K562 (cell line): Measurements from ENCODE around the gene SPINK7. TPM values are rescaled to one million over a fixed set of nuclear protein-coding genes. Genes with fewer than 3 reads are reported as not detected.
A peak's percentile ranks its signal among the peaks of the same experiment; 100 is the strongest.
"Not testable (repeated sequence)": the region's sequence is repeated elsewhere in the genome, so short reads cannot be mapped to it uniquely, and the experiment has no call there.

Source experiments
- ATAC-seq: fragments of 200-7000 bp; cut with Tn5 transposase; 3 replicates; pipeline ENCODE4 v1.9.1; 2020; ENCODE audit warnings: moderate library complexity
- BruUV-seq: library from RNA; stranded (reverse); fragments of 400-500 nt; replicated peaks from 2 replicates; lab custom pipeline; 2021; lab: Mats Ljungman, UMichigan
- CTCF ChIA-PET: fragments of 300-600 bp; formaldehyde crosslinking; extraction: SDS; loops from one replicate; lab custom pipeline; 2021; ENCODE audit warnings: low intra/inter-chr PET ratio; lab: Yijun Ruan, JAX
- POLR2A ChIA-PET: fragments of 300-600, 350-650 bp; sonication (Branson Sonifier 250); formaldehyde crosslinking; extraction: SDS; loops from one replicate; lab custom pipeline; 2021; ENCODE audit warnings: antibody characterized with exemption, inconsistent platforms; lab: Yijun Ruan, JAX
- DNase-seq, 4 experiments: peaks; one replicate each; pipeline versions ENCODE4 v3.0.0 to v3.0.0-alpha.2; 2011 to 2018; ENCODE audit warnings: low spot score in 3 of 4, mixed read lengths in 3 of 4; ENCODE audit errors: extremely low read depth in 1 of 4
- FAIRE-seq: peaks from 2 replicates; lab custom pipeline; 2011; peaks lifted over from hg19 to GRCh38; lab: Jason Lieb, UNC
- H2AFZ ChIP-seq: 2 replicates; pipeline ENCODE4 v1.6.0; 2011; ENCODE audit warnings: low read depth, low read length, control low read depth, inconsistent platforms
- H3K27ac ChIP-seq: fragments of 200-600 bp; 3 replicates; pipeline ENCODE4 v1.8.0; 2011; ENCODE audit warnings: low read depth, mild to moderate bottlenecking, control low read depth, inconsistent platforms, low read length, moderate library complexity, mixed read lengths; ENCODE audit errors: extremely low read depth
- H3K27me3 ChIP-seq, 2 experiments: fragments of 300-600 bp in 1 of 2; 2 replicates in 1 of 2; 3 replicates in 1 of 2; pipeline versions ENCODE4 v1.6.0 to v1.8.0; 2011; ENCODE audit warnings: inconsistent platforms in 2 of 2, low read length in 2 of 2, mild to moderate bottlenecking in 1 of 2, mixed read lengths in 1 of 2, moderate library complexity in 1 of 2; ENCODE audit not compliant: control insufficient read depth in 2 of 2, insufficient read depth in 2 of 2
- H3K36me3 ChIP-seq: fragments of 300-600 bp; 3 replicates; pipeline ENCODE4 v1.8.0; 2011; ENCODE audit warnings: mild to moderate bottlenecking, low read length, inconsistent platforms; ENCODE audit not compliant: control insufficient read depth, insufficient read depth
- H3K4me1 ChIP-seq, 2 experiments: fragments of 200-600 bp in 1 of 2; replicated peaks in 1 of 2; 2 replicates in 1 of 2; 3 replicates in 1 of 2; pipeline versions ENCODE4 v1.5.1 to v1.8.0; 2011; ENCODE audit warnings: inconsistent platforms in 2 of 2, low read length in 2 of 2, mild to moderate bottlenecking in 1 of 2, mixed read lengths in 1 of 2, moderate library complexity in 1 of 2; ENCODE audit not compliant: control insufficient read depth in 2 of 2, insufficient read depth in 2 of 2
- H3K4me2 ChIP-seq: 2 replicates; pipeline ENCODE4 v1.6.1; 2011; ENCODE audit warnings: low read length, control low read depth, inconsistent platforms, mixed read lengths; ENCODE audit not compliant: insufficient read depth
- H3K4me3 ChIP-seq: fragments of 200-600 bp; sonication (generic), shearing (Covaris generic); 2 replicates; pipeline ENCODE4 v1.5.1; 2016; ENCODE audit warnings: control low read depth, inconsistent platforms
- H3K79me2 ChIP-seq: fragments of 200-600 bp; 3 replicates; pipeline ENCODE4 v1.8.0; 2011; ENCODE audit warnings: low read length, inconsistent platforms; ENCODE audit not compliant: control insufficient read depth, insufficient read depth
- H3K9ac ChIP-seq, 2 experiments: 2 replicates each; pipeline versions ENCODE4 v1.6.0 to v1.6.1; 2011; ENCODE audit warnings: low read depth in 2 of 2, low read length in 2 of 2, control low read depth in 1 of 2, inconsistent platforms in 1 of 2, mild to moderate bottlenecking in 1 of 2, mixed read lengths in 1 of 2; ENCODE audit not compliant: insufficient read depth in 1 of 2
- H3K9me1 ChIP-seq: one replicate; pipeline ENCODE4 v1.6.0; 2011; ENCODE audit warnings: inconsistent platforms, mild to moderate bottlenecking, low read length, moderate library complexity; ENCODE audit not compliant: control insufficient read depth, insufficient read depth
- H3K9me3 ChIP-seq: replicated peaks from 2 replicates; pipeline ENCODE4 v1.5.1; 2011; ENCODE audit warnings: low read depth, low read length, inconsistent platforms; ENCODE audit not compliant: control insufficient read depth, insufficient read depth
- H4K20me1 ChIP-seq: replicated peaks from 2 replicates; pipeline ENCODE4 v1.6.1; 2011; ENCODE audit warnings: low read length, inconsistent platforms, mixed read lengths; ENCODE audit not compliant: control insufficient read depth, insufficient read depth
- JUND ChIP-seq, 2 experiments: IDR thresholded peaks; 2 replicates in 1 of 2; 3 replicates in 1 of 2; pipeline ENCODE4 v1.6.1; 2011; ENCODE audit warnings: borderline replicate concordance in 2 of 2, low read depth in 2 of 2, low read length in 2 of 2, improper control_type of control experiment in 1 of 2, missing biosample characterization in 1 of 2, missing genetic modification characterization in 1 of 2, missing genetic modification reagents in 1 of 2
- POLR2AphosphoS5 ChIP-seq: IDR thresholded peaks from 2 replicates; pipeline ENCODE4 v1.6.1; 2011; ENCODE audit warnings: mild to moderate bottlenecking, low read depth, low read length, moderate library complexity; ENCODE audit not compliant: control insufficient read depth, insufficient read depth
- ZNF146 ChIP-seq: IDR thresholded peaks from one replicate; pipeline ENCODE4 v1.6.1; 2018; ENCODE audit warnings: missing compliant biosample characterization; ENCODE audit not compliant: unreplicated experiment
- WGBS: fragments of 100-300 bp; shearing (Covaris generic); methylation state at CpG from one replicate; pipeline ENCODE4 v1.1.6; 2016; ENCODE audit warnings: low coverage, mixed read lengths; ENCODE audit not compliant: insufficient coverage; ENCODE audit errors: missing lambda C conversion rate; 5-methylcytosine and 5-hydroxymethylcytosine counted together
- in situ Hi-C: fragments of 300-500 bp; cut with MboI; formaldehyde crosslinking; loops from 4 replicates; pipeline ENCODE4 v1.15.0; 2018; ENCODE audit warnings: inconsistent platforms, mixed read lengths
- intact Hi-C: fragments of 100-400 bp; cut with micrococcal nuclease; formaldehyde crosslinking; loops from 2 replicates; pipeline ENCODE4 v1.14.2; 2022
- polyA plus RNA-seq, 8 experiments: library from polyadenylated mRNA; depleted of rRNA in 4 of 8; stranded (reverse) in 5 of 8; unstranded in 3 of 8; fragments of >200 nt; fragmentation: Nextera tagmentation in 2 of 8; fragmentation: Illumina TruSeq in 1 of 8; extraction: Ambion mirVana in 2 of 8; extraction: Trizol in 1 of 8; gene quantifications; 2 replicates each; pipeline versions ENCODE4 v1.2.1 to v1.2.3, GENCODE V29; 2011 to 2014; ENCODE audit warnings: inconsistent platforms in 1 of 8, missing spikeins in 1 of 8
- total RNA-seq, 7 experiments: library from RNA; depleted of rRNA in 6 of 7; stranded (reverse); fragments of >200 nt in 6 of 7; fragmentation: Illumina TruSeq in 2 of 7; extraction: Trizol in 2 of 7; gene quantifications; 2 replicates each; pipeline versions ENCODE4 v1.2.1 to v1.2.3, GENCODE V29; 2011 to 2021; ENCODE audit warnings: low replicate concordance in 1 of 7

Gene SPINK7
- total and polyA plus RNA-seq, 9 of the 15 experiments (the other 6 are each of a cell fraction or from before 2014, with no cell fraction given): not detected

DNA sequence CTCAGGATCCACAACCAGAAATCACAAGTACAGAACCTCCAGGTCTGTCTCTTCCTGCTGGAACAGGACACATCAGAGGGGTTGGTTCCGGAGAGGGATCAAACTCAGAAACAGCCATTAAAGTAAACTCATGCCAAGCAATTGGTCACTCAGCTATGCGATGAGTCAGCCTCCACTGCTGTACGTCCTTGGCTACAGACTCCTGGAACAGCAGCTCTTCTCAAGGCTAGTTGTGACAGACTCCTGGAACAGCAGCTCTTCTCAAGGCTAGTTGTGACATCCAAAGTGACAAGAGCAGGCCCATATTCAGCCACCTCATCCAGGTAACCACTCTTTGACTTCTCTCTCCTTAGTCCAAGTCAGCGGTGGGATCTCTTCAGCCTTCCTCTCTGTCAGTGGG, 43.7 kb upstream of the SPINK7 start, which contains the start of gene SPINK13:
Gene SPINK13, plus strand, starts transcription at position 229 of the 400 bp plus-strand sequence. CDS start 1,279 bp downstream, outside the sequence.
- Histone ChIP-seq H3K4me2 (no peak within 1 kb of the TSS), H4K20me1 (no peaks in the 10 kb centered on the region), H3K9ac (no peak within 1 kb of the TSS), H3K79me2 (no peaks in the 10 kb centered on the region), H2AFZ (no peak within 1 kb of the TSS), H3K27ac (no peak within 1 kb of the TSS), H3K36me3 (no peaks in the 10 kb centered on the region), H3K4me1 (no peaks in the 10 kb centered on the region; a peak in 1 of 5 replicates), H3K9me1 (no peaks in the 10 kb centered on the region), H3K4me3 (no peak within 1 kb of the TSS), H3K27me3 (no peaks in the 10 kb centered on the region), H3K9me3 (no peaks in the 10 kb centered on the region)
- no peak for DNase-seq
- in situ Hi-C loops: no loop called here
- FAIRE-seq: no peak
- ATAC-seq: no peak
- TF ChIP-seq JUND (IDR thresholded peaks at IDR 0.05; ENCODE audit: borderline replicate concordance, low read depth, low read length): no peak
- TF ChIP-seq JUND (tag; IDR thresholded peaks at IDR 0.05; ENCODE audit: borderline replicate concordance, low read depth, low read length): peak; percentile 47; the same call in 1 of the 3 replicates
- TF ChIP-seq POLR2AphosphoS5: no peak
- ChIA-PET POLR2A (interaction anchor here (1.0 to 1.5 kb wide), 2 partner anchors 9 to 13 kb away, joined by 3 read pairs; no protein-coding TSS in a partner anchor), CTCF (no interaction called here)
- WGBS: 0% methylated on average over 4 of the region's 4 CpGs
- BruUV-seq: no TSS peak
- intact Hi-C loops: no loop called here

DNA sequence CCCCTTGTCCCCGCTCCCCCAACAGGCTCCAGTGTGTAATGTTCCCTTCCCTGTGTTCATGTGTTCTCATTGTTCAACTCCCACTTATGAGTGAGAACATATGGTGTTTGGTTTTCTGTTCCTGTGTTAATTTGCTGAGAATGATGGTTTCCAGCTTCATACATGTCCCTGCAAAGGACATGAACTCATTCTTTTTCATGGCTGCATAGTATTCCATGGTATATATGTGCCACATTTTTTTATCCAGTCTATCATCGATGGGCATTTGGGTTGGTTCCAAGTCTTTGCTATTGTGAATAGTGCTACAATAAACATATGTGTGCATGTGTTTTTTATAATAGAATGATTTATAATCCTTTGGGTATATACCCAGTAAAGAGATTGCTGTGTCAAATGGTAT, 37.1 kb upstream of the SPINK7 start:
- 15% methylated on average over 2 of the region's 2 CpGs for WGBS

More for the DNA sequence above, 37.1 kb upstream of the SPINK7 start:
- H2AFZ ChIP-seq, CTCF ChIA-PET, H3K36me3 ChIP-seq, POLR2A ChIA-PET, H3K79me2 ChIP-seq, H3K4me1 ChIP-seq, H3K27ac ChIP-seq, H4K20me1 ChIP-seq, BruUV-seq, H3K9me3 ChIP-seq, H3K4me3 ChIP-seq, H3K4me2 ChIP-seq, FAIRE-seq, in situ Hi-C loops: not testable (repeated sequence)
- peak; percentile 88 for TF ChIP-seq ZNF146
- TF ChIP-seq, all 486 proteins: peak for 1; not testable (repeated sequence) for 485
- ATAC-seq, H3K9me1 ChIP-seq, H3K9ac ChIP-seq, H3K27me3 ChIP-seq, intact Hi-C loops, DNase-seq: not testable (repeated sequence)
